22Rv1 (cell line): Measurements from ENCODE around the gene HOXA3.

Source experiments
- H3K27ac ChIP-seq: fragments of 450-650 bp; 2 replicates; pipeline ENCODE4 v1.5.1; 2017
- ZFX ChIP-seq: fragments of 450-650 bp; IDR thresholded peaks from 2 replicates; pipeline ENCODE4 v1.6.1; 2017; ENCODE audit warnings: antibody characterized with exemption, borderline replicate concordance
- TF ChIP-seq, protein P1 (sequence below): fragments of 450-650 bp; IDR thresholded peaks from 2 replicates; pipeline ENCODE4 v1.5.1; 2017; ENCODE audit warnings: mild to moderate bottlenecking

Gene HOXA3

DNA sequence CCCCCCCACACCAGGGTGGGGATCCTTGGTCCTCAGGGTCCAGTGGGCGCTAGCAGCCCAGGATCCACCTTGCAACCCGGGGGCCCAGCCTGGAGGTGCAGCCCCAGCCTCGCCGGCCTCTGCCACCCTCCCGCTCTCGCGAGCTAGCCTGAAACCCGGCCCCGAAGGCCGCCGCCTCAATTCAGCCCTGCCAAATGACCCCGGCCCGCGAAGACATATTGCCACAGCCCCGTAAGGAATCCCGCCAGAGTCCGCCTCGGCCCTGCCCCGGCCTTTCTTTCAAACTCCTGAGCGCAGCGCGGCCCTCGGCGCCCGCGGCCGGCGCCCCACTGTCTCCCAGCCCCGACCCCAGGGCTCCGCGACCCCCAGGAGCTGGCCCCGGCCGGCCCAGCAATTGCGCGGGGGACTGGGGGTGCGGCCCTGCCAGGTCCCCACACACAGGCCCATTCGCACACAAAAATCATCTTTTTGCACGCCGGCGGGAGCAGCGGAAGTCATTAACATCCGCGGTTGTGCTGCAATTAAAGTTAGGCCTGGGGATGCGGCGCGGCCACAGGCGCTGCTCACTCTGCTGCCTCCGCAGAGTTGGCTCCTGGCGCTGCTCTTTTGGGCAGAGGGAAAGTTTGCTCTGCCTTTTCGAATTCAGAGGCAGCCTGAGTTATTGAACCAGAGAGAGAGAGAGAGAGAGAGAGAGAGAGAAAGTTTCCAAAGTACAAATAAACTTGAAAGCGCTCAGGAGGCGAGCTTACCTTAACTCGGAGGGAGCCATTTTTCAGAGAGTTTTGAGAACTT lies 12.9 kb downstream of the HOXA3 start:
- H3K27ac ChIP-seq: no peak overlapping the region
- no peak for TF ChIP-seq ZFX
- TF ChIP-seq, protein P1, sequence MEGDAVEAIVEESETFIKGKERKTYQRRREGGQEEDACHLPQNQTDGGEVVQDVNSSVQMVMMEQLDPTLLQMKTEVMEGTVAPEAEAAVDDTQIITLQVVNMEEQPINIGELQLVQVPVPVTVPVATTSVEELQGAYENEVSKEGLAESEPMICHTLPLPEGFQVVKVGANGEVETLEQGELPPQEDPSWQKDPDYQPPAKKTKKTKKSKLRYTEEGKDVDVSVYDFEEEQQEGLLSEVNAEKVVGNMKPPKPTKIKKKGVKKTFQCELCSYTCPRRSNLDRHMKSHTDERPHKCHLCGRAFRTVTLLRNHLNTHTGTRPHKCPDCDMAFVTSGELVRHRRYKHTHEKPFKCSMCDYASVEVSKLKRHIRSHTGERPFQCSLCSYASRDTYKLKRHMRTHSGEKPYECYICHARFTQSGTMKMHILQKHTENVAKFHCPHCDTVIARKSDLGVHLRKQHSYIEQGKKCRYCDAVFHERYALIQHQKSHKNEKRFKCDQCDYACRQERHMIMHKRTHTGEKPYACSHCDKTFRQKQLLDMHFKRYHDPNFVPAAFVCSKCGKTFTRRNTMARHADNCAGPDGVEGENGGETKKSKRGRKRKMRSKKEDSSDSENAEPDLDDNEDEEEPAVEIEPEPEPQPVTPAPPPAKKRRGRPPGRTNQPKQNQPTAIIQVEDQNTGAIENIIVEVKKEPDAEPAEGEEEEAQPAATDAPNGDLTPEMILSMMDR: no peak

DNA sequence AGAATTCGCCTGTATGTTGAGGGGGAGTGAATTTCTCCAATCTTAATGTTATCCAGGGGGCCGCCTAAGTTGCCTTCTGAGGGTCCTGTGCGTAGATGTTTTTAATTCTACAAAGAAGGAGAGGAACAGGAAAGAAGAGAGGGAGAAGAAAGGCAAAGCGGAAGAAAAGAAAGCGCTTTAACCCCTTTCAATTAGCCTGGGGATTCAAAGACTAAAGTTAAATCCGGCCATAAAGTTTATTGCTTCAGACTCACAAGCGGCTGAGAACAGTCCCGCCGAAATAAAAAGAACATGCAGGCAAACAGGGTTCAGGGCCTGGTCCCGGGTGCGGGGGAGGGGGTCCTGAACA lies 13.4 kb downstream of the HOXA3 start:
- H3K27ac ChIP-seq: no peak overlapping the region
- no peak for TF ChIP-seq ZFX
- TF ChIP-seq, protein P1: no peak

DNA sequence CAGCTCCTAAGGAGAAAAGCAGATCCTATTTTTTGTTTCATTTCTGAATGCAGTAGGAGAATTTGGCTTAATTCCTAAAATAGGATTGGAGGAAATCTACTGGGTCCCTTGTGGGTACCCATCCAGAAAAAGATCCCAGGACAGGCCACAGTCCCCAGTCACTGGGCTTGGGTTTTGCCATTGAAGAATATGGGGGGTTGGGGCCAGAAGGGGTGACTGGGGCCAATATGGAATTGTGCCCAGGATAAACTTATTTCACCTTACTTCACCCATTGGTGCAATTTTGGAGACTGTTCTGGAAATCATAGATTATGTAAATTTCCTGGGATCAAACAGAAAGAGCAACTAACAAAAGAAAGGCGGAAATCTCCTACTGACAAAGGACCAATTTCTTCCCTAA lies 13.9 kb downstream of the HOXA3 start:
- no peak overlapping the region for H3K27ac ChIP-seq
- TF ChIP-seq ZFX: no peak
- TF ChIP-seq, protein P1: no peak

DNA sequence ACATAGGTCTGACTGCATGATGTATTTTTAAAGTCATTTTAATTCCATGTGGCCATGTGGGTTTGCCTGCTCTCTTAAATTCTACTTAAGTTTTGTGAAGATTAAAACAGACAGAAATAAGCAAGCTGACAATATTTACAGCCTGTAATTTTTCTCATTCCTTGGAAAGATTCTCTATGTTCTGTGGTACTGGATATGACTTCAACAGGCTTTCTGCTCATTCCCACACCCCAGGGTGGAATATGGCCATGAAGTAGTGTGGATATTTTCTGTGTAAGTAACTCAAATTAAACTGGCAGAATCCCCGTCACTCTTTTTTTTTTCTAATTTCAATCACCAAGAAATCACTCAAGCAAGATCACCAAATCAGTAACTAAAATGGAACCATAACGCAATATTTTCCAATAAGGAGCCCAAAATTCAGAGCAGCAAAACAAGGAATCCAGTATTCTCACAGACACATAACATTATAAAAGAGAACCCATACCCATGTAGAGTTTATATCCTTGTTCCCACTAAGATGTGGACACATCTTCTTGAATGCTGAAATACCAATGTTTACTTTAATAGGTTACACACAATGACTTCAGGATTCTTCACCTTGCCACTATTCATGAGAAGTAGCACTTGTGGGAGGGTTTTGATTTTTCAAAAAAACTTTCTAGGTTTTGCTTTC lies 14.6 kb downstream of the HOXA3 start:
- TF ChIP-seq, protein P1: no peak
- no peak for TF ChIP-seq ZFX
- H3K27ac ChIP-seq: no peak overlapping the region

DNA sequence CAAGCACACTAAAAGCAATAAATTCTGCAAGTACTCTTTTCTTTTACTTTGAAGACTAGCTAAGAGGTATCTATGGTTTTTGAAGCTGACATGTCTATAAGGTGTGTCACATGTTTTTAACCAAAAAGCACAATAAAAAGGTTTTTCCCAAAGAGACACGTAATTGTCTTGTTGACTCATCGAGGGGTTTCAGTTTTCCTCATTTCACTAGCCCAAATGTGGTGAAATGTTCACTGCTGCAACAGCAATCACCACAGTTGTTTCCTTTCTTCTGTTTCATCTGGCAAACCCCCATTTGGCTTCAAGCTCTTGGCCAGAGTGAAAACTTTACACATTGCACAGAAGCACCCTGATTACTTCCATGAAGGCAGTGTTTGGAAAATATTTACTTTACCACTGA lies 18.0 kb downstream of the HOXA3 start:
- no peak overlapping the region for H3K27ac ChIP-seq
- TF ChIP-seq ZFX: no peak
- TF ChIP-seq, protein P1: no peak

DNA sequence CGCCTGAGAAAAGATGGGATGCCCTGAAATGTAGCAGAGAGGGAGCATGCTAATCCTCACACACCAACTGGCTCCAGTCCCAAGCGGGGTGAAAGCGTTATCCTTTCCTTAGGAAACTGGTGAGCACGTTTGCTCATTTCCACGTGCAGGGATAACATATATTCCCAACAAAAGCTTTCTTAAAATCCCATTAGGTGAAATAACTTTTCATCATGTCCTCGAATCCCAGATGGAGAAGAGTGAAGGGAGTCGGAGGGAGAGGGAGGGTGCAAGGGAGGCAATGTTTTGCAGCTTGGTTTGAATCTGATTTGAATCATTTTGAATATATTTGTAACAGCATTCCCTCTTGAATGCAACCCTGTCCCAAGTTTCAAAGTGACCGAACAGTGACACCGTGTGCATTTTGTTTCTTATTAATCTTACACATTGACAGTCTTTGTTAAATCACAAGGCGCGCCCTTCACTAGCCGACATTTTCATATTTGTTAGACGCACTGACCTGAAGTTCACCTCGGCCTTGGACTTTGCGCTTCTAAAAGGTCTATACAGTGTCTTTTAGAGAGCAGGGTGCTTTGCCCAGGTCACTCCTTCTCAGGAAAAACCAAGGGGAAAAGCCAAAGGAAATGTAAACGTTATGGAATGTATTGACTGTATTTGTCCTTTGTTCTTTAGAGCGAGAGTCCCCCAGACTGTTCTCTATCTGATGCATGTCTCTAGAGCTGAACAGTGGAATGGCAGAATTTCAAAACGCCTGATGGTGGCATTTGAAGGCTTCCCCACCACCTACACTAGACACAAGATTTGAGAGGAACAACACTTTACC lies 18.8 kb downstream of the HOXA3 start:
- H3K27ac ChIP-seq: no peak overlapping the region
- TF ChIP-seq, protein P1: no peak
- no peak for TF ChIP-seq ZFX

DNA sequence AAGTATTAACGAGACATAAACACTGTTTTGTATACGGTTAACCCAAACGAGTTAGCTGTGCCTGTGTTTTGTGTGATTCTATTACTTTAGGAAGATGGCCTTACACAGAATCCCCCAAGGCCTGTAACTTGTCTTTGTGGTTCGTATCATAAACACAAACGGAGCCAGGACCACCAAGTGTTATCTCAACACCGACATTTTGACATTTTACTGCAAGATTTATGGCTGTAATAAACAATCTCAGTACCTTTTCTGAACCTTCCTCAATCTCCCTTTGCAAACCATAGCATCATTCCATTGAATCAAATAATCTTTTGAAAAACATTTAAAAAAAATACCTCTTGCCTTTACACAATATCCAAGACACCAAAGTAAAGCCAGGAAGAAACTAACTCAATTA lies 19.4 kb downstream of the HOXA3 start:
- H3K27ac ChIP-seq: no peak overlapping the region

More for the DNA sequence above, 19.4 kb downstream of the HOXA3 start:
- TF ChIP-seq, protein P1: no peak
- TF ChIP-seq ZFX: no peak
